ENCODE results near the gene CELSR1. TPM values are rescaled to one million over a fixed set of nuclear protein-coding genes. Genes with fewer than 3 reads are reported as not detected.

The CELSR1 gene, protein sequence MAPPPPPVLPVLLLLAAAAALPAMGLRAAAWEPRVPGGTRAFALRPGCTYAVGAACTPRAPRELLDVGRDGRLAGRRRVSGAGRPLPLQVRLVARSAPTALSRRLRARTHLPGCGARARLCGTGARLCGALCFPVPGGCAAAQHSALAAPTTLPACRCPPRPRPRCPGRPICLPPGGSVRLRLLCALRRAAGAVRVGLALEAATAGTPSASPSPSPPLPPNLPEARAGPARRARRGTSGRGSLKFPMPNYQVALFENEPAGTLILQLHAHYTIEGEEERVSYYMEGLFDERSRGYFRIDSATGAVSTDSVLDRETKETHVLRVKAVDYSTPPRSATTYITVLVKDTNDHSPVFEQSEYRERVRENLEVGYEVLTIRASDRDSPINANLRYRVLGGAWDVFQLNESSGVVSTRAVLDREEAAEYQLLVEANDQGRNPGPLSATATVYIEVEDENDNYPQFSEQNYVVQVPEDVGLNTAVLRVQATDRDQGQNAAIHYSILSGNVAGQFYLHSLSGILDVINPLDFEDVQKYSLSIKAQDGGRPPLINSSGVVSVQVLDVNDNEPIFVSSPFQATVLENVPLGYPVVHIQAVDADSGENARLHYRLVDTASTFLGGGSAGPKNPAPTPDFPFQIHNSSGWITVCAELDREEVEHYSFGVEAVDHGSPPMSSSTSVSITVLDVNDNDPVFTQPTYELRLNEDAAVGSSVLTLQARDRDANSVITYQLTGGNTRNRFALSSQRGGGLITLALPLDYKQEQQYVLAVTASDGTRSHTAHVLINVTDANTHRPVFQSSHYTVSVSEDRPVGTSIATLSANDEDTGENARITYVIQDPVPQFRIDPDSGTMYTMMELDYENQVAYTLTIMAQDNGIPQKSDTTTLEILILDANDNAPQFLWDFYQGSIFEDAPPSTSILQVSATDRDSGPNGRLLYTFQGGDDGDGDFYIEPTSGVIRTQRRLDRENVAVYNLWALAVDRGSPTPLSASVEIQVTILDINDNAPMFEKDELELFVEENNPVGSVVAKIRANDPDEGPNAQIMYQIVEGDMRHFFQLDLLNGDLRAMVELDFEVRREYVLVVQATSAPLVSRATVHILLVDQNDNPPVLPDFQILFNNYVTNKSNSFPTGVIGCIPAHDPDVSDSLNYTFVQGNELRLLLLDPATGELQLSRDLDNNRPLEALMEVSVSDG (N-terminal part only)
- 0.11 TPM for polyA plus RNA-seq (2012; ENCODE audit: missing spikeins)

DNA sequence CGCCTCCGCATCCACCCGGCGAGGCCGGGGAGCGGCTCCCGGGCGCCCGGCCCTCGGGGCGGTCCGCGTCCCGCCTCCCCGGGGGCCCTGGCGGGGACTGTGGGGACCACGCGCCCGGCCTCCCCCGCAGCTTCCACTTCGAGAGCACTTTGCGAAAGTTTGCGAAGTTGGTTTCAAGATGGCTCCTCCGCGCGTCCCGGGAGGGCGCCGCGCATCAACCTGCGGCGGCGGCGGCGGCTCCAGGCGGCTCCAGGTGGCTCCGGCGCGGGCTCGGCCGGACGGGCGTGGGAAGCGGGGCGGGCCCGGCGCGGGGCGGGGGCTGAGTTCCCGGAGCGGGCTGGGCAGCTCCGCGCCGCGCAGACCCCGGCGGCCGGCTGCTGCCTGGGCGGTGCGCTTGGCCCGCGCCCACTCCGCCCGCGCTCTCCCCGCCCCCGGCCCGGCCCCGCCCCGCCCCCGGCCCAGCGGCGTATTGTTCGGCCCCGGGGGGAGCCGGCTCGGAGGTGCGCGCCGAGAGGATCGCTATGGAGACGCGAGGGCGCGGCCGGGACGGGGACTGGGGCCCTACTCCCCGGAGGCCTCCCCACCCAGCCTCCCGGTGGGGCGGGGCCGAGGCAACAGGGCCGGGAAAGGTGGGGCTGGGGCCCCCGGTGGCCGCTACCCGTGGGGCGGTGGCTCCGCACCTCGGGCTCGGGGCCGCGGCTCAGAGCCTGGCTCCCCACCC, at the start of gene CELSR1:
Gene CELSR1, minus strand, starts transcription at position 396 of the 721 bp plus-strand sequence. CDS start 450 bp downstream, outside the sequence.
- FAIRE-seq = no peak
- TF ChIP-seq TAF1 (IDR thresholded peaks at IDR 0.05; ENCODE audit: borderline replicate concordance, low read depth, low read length) (no peak), POLR2AphosphoS5 (IDR thresholded peaks at IDR 0.05; ENCODE audit: low read depth, low read length) (no peak), POLR2A (IDR thresholded peaks at IDR 0.05; ENCODE audit: low read depth, low read length) (no peak)
- DNase-seq (ENCODE audit: insufficient read length) = no peak

DNA sequence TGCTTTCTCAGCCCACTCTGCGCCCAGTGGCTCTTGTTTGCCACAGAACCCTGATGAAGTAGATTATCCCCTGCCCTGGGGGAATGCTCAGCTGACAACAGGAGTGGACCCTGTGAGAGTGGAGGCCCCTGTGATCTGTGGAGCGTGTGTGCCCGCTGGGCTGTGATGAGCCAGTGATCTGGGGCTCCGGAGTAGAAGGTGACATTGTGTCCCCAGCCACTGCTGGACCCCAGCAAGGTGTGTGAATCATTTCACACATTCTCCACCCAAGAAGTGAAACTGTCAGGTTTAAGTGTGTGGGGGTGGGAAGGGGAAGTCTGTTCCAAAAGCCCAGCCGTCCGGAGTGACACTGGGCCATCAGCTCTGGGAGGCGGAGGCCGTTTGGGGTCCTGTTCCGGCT, 49.6 kb upstream of the CELSR1 start:
- TF ChIP-seq TAF1 (IDR thresholded peaks at IDR 0.05; ENCODE audit: borderline replicate concordance, low read depth, low read length) = no peak
- TF ChIP-seq POLR2A (IDR thresholded peaks at IDR 0.05; ENCODE audit: low read depth, low read length) = no peak
- TF ChIP-seq POLR2AphosphoS5 (IDR thresholded peaks at IDR 0.05; ENCODE audit: low read depth, low read length) = no peak
- FAIRE-seq (peak; percentile 95), DNase-seq (ENCODE audit: insufficient read length) (peak; percentile 81)

DNA sequence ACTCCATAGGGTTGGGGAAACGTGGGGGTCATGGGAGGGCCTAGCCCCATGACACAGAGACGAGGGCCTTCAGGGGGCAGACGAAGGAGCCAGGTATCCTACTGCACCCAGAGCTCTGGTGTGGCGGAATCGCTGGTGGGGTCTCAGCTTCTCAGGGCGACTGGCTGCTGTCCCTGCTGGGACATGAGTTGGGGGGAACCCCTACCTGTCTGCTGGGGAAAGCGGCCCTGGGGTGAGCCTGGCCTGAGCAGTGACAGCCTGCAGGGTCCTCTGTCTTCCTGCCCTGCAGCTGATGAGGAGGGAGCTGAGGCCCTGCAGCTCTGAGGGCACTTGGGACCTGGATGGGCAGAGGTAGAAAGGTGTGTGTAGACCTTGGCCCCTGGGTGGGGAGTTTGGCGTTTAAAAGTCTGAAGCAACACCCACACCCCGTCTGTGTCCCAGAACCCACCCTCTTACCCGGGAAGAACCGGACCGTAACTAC, 49.2 kb upstream of the CELSR1 start:
- no peak for TF ChIP-seq TAF1 (IDR thresholded peaks at IDR 0.05; ENCODE audit: borderline replicate concordance, low read depth, low read length)
- TF ChIP-seq POLR2A (IDR thresholded peaks at IDR 0.05; ENCODE audit: low read depth, low read length) = no peak
- TF ChIP-seq POLR2AphosphoS5 (IDR thresholded peaks at IDR 0.05; ENCODE audit: low read depth, low read length) = no peak
- FAIRE-seq (no peak), DNase-seq (ENCODE audit: insufficient read length) (no peak)

DNA sequence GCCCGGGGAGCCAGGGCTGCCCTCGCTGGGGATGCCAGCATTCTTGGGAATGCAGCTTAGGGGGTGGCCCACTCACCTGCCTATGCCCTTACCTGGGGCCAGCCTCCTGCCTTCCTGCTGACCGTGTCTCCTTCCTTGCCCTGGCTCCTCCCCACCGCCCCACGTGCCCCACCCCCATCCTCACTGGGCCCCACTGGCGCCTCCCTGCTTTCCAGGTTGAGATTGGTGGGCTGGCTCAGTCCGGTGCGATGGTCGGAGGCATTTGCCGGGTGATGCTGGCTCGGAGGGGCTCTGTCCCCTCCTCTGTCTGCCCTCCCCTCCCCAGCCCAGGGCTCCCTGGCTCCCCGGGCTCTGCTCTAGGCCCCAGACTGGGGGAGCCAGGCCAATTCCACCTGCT, 48.7 kb upstream of the CELSR1 start:
- TF ChIP-seq POLR2A (IDR thresholded peaks at IDR 0.05; ENCODE audit: low read depth, low read length) = no peak
- no peak for TF ChIP-seq POLR2AphosphoS5 (IDR thresholded peaks at IDR 0.05; ENCODE audit: low read depth, low read length)
- no peak for TF ChIP-seq TAF1 (IDR thresholded peaks at IDR 0.05; ENCODE audit: borderline replicate concordance, low read depth, low read length)
- DNase-seq (ENCODE audit: insufficient read length) = no peak
- no peak for FAIRE-seq

DNA sequence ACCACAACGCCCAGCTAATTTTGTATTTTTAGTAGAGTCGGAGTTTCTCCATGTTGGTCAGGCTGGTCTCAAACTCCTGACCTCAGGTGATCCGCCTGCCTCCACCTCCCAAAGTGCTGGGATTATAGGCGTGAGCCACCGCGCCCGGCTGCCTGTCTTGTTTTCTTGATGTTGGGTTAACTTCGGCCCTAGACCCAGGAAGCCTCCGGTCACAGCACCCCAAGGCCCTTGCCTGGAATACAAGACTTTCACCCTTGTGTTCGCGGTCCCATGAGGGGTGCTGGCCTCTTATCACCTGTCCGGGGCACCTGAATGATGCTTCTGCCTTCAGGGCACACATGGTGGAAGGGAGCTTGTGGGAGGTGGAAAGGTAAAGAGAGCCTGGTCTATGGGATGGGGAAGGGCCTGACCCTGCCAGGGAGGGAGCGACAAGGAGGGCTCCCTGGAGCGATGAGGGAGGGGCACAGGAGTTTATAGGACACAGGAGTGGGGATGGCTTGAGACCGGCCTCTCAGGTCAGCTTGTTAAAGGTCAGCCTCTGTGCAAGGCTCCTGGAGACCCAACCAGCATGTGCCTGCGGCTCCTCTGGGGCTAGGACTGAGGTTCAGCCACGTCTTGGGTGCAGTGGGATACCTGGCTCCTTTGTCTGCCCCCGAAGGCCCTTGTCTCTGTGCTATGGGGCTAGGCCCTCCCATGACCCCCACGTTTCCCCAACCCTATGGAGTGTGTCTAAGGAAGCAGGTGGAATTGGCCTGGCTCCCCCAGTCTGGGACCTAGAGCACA, 48.1 kb upstream of the CELSR1 start:
- DNase-seq (ENCODE audit: insufficient read length) (no peak), FAIRE-seq (no peak)
- TF ChIP-seq POLR2A (IDR thresholded peaks at IDR 0.05; ENCODE audit: low read depth, low read length) (no peak), TAF1 (IDR thresholded peaks at IDR 0.05; ENCODE audit: borderline replicate concordance, low read depth, low read length) (no peak), POLR2AphosphoS5 (IDR thresholded peaks at IDR 0.05; ENCODE audit: low read depth, low read length) (no peak)

DNA sequence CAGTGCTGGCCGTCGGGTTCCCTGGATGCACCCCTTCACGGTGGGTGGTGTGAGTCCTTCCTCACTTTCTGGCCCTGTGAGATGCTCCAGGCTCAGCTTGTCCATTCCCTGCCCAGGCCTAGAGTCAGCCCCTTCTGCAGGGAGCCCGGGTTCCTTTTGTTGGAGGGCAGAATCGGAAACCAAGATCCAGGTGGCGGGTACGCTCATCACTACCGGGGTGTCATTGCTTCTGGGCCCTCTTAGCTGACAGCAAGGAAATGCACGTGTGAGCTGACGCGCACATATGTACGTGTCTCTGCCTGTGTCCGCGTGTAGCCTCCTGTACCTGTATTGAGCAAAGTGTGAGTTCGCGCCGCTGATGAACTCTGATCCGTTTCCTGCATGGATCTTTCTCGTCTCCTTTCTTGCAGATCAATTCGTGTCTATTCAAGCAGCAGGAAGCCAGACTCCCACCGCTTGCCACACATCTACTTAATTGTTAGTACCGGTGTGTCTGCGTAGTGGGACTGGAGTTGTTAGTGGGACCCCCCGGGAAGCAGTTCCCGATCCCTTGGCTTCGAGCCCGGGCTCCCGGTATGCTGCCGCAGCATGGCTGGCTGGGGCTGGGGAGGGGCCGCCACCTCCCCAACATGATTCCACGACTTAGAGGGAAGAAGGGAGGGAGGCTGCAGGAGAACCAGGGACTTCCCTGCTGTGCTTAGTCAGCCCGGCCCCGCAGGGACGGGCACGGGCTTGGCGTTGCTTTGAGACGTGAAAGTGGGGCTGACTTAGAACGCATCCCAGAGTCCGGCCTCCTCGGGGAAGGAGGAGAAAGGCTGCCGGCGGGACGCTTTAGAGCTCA, 46.9 kb upstream of the CELSR1 start:
- TF ChIP-seq POLR2AphosphoS5 (IDR thresholded peaks at IDR 0.05; ENCODE audit: low read depth, low read length) (no peak), TAF1 (IDR thresholded peaks at IDR 0.05; ENCODE audit: borderline replicate concordance, low read depth, low read length) (no peak), POLR2A (IDR thresholded peaks at IDR 0.05; ENCODE audit: low read depth, low read length) (no peak)
- DNase-seq (ENCODE audit: insufficient read length) (no peak), FAIRE-seq (no peak)

DNA sequence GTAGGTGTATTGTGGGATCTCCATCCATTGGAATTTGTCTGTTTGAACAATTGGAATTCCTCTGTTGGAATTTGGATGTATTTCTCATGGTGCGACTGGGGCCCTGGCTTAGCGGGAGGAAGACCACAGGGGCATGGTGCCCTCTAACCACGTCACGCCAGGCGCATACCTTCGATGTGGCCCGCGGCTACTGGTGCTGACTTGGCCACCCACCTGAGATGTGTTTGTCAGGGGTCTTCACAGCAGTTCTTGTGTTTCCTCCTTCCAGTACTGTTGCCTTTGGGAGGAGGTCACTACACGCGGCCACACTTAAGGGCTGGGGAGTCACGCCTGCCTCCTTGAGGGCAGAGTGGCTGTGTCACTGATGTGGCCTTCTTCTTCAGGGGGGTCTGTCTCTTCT, 46.2 kb upstream of the CELSR1 start:
- TF ChIP-seq POLR2AphosphoS5 (IDR thresholded peaks at IDR 0.05; ENCODE audit: low read depth, low read length) (no peak), TAF1 (IDR thresholded peaks at IDR 0.05; ENCODE audit: borderline replicate concordance, low read depth, low read length) (no peak), POLR2A (IDR thresholded peaks at IDR 0.05; ENCODE audit: low read depth, low read length) (no peak)
- FAIRE-seq = no peak

DNA sequence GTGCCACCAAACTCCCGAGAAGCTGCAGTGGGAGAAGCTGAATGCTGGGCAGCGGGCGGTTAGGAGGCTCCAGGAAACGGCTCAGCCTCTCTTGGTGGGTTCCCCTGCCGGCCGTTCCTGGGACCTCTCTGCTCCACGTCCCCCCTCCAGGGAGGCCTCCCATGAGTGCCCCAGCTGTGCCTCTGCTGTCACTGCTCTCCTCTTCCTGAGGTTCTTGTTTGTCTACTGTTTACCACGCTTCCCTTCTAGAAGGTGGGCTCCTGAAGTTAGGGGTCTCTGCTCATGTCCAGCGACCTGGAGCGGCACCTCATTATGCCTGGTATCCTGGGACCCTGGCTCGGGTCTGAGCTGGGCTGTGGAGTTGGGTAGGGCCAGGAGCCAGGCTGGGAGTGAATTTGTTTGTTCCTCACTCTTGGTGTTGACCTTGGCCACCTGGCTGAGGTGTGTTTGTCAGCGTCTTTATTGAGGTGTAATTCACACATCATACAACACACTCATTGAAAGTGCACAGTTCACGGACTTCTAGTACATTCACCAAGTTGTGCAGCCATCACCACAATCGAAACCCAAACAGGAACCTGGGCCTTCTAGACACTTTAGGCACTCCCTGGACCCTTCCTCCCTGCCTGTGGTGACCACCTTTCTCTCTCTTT, 45.0 kb upstream of the CELSR1 start:
- DNase-seq (ENCODE audit: insufficient read length) = no peak
- TF ChIP-seq TAF1 (IDR thresholded peaks at IDR 0.05; ENCODE audit: borderline replicate concordance, low read depth, low read length) (no peak), POLR2A (IDR thresholded peaks at IDR 0.05; ENCODE audit: low read depth, low read length) (no peak), POLR2AphosphoS5 (IDR thresholded peaks at IDR 0.05; ENCODE audit: low read depth, low read length) (no peak)
- no peak for FAIRE-seq

More for the DNA sequence above, 46.2 kb upstream of the CELSR1 start:
- no peak for DNase-seq (ENCODE audit: insufficient read length)

All from GM12892 (cell line).